Psoas muscle (tissue), 8 donors: ENCODE results near the gene CASP8AP2. TPM values are rescaled to one million over a fixed set of nuclear protein-coding genes. Genes with fewer than 3 reads are reported as not detected.
A peak's percentile ranks its signal among the peaks of the same experiment; 100 is the strongest.

Source experiments
- ATAC-seq, 4 donors: fragments of 200-7000 bp; cut with Tn5 transposase; one replicate each; pipeline ENCODE4 v1.9.1; 2020; ENCODE audit warnings: moderate library complexity in 3 of 4, mild to moderate bottlenecking in 2 of 4
- DNase-seq, 2 donors: peaks; one replicate each; pipeline ENCODE4 v3.0.0-alpha.2; 2020
- H3K27ac ChIP-seq: fragments of 200-600 bp; one replicate; pipeline ENCODE4 v1.8.0; 2022
- H3K27me3 ChIP-seq, 3 donors: fragments of 200-600 bp in 1 of 3; one replicate each; pipeline versions ENCODE4 v1.6.1 to v1.8.0; 2013 to 2022; ENCODE audit warnings: low read length in 2 of 3, mild to moderate bottlenecking in 2 of 3, moderate library complexity in 1 of 3; ENCODE audit not compliant: insufficient read depth in 3 of 3
- H3K36me3 ChIP-seq, 2 donors: fragments of 200-600 bp in 1 of 2; one replicate each; pipeline versions ENCODE4 v1.6.1 to v1.8.0; 2013 to 2022; ENCODE audit warnings: low read depth in 1 of 2, mild to moderate bottlenecking in 1 of 2, moderate library complexity in 1 of 2; ENCODE audit not compliant: insufficient read depth in 1 of 2
- H3K4me1 ChIP-seq: fragments of 200-600 bp; one replicate; pipeline ENCODE4 v1.8.0; 2022
- H3K4me3 ChIP-seq: fragments of 200-600 bp; one replicate; pipeline ENCODE4 v1.8.0; 2022; ENCODE audit warnings: mild to moderate bottlenecking
- H3K9me3 ChIP-seq: fragments of 200-600 bp; one replicate; pipeline ENCODE4 v1.8.0; 2022
- WGBS, 3 donors: extraction: QIAGEN DNeasy Blood & Tissue Kit; methylation state at CpG; one replicate each; pipeline versions ENCODE4 v1.1.6 to v1.1.7; 2013; 5-methylcytosine and 5-hydroxymethylcytosine counted together
- intact Hi-C, 2 donors: fragments of 100-400 bp; cut with DNase I; formaldehyde crosslinking; loops; one replicate each; pipeline versions ENCODE4 v1.11.0 to v1.14.2; 2022
- polyA plus RNA-seq, 3 donors: library from polyadenylated mRNA; stranded (reverse); fragments of 200-250 nt; gene quantifications; one replicate each; pipeline ENCODE4 v1.2.3, GENCODE V29; 2013
- total RNA-seq, 4 donors: library from RNA; stranded (reverse); fragmentation: NEBNext Ultra II Directional in 2 of 4; extraction: Animal tissue kit (Norgen Biotek cat#: 25700) in 2 of 4; gene quantifications; one replicate each; pipeline versions ENCODE4 v1.2.1 to v1.2.4, GENCODE V29; 2021 to 2023
- TF ChIP-seq, protein P1 (sequence below): fragments of 200-600 bp; IDR thresholded peaks from one replicate; pipeline ENCODE4 v1.8.0; 2022; ENCODE audit warnings: antibody characterized with exemption
- donor health status: healthy with polysubstance abuse.
- donor health status: DM: no; HTN: no; CAD: no; lungs with moderate emphysema.
- donor health status: Bipolar disorder and iron deficiency.
- donor health status: healthy.
- donor health status: DM: yes; HTN: yes; CAD: no.
- donor health status: DM: no; HTN: no; CAD: no.
- donor health status: DM: no; HTN: no; CAD: no.
- donor health status: DM: yes; HTN: yes; CAD: no.

The CASP8AP2 gene
- total and polyA plus RNA-seq, 7 donors: 3.0 to 14.4 (median 10.8) TPM

DNA sequence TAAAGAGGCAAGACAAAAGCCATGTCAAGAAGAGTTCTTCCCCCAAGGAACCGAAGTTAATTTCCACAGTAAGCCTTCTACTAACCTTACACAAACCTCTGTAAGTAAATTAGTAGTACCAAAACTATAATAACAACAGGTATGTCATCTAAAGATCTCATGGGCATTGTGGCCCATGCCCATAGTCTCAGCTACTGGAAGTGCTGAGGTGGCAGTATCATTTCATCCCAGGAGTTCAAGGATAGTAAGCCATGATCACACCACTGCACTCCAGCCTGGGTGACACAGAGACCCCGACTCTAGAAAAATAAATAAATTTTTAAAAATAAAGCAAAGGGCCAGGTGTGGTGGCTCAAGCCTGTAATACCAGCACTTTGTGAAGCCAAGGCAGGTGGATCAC, 39.3 kb upstream of the CASP8AP2 start:
- H3K4me1 ChIP-seq: peaks cover 16% of the 10 kb centered on the region
- H3K4me3 ChIP-seq: no peak overlapping the region
- H3K36me3 ChIP-seq: peaks cover 0 to 73% of the 10 kb centered on the region in 2 donors
- TF ChIP-seq, protein P1, sequence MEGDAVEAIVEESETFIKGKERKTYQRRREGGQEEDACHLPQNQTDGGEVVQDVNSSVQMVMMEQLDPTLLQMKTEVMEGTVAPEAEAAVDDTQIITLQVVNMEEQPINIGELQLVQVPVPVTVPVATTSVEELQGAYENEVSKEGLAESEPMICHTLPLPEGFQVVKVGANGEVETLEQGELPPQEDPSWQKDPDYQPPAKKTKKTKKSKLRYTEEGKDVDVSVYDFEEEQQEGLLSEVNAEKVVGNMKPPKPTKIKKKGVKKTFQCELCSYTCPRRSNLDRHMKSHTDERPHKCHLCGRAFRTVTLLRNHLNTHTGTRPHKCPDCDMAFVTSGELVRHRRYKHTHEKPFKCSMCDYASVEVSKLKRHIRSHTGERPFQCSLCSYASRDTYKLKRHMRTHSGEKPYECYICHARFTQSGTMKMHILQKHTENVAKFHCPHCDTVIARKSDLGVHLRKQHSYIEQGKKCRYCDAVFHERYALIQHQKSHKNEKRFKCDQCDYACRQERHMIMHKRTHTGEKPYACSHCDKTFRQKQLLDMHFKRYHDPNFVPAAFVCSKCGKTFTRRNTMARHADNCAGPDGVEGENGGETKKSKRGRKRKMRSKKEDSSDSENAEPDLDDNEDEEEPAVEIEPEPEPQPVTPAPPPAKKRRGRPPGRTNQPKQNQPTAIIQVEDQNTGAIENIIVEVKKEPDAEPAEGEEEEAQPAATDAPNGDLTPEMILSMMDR: no peak
- ATAC-seq (no peak), DNase-seq (no peak)
- H3K27me3 ChIP-seq: no peaks in the 10 kb centered on the region
- H3K27ac ChIP-seq: no peak overlapping the region
- no peaks in the 10 kb centered on the region for H3K9me3 ChIP-seq
- intact Hi-C loops: loop anchor here in 1 of 2 donors (2.0 kb wide), 1 partner anchor 76 kb away; no protein-coding TSS in a partner anchor
- 96 to 100% (median 99%) methylated on average over 2 of the region's 2 CpGs for WGBS, 3 donors

DNA sequence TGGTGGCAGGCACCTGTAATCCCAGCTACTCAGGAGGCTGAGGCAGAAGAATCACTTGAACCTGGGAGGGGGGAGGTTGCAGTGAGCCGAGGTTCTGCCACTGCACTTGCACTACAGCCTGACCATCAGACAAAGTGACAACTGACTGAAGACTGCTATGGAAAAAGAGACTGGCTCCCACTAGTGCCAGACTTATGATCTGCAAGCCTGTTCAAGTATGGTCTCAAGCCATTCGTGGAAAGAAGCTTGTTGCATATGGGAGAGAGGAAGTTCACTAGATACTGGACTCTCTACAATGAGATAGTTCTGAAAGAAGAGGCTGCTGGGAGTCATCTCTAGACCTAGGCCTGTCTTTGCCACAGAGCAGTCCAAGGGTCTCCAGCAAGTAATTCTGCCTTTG, 36.8 kb upstream of the CASP8AP2 start:
- TF ChIP-seq, protein P1: peak; percentile 40
- Histone ChIP-seq H3K27ac (peak overlapping the region; percentile 75), H3K4me3 (no peak overlapping the region), H3K36me3 (peaks cover 0 to 49% of the 10 kb centered on the region in 2 donors), H3K9me3 (no peaks in the 10 kb centered on the region), H3K4me1 (peaks cover 16% of the 10 kb centered on the region), H3K27me3 (no peaks in the 10 kb centered on the region)
- WGBS, 3 donors: 25 to 27% (median 26%) methylated on average over 2 of the region's 2 CpGs
- ATAC-seq (peak; percentile 71 to 80 (median 74)), DNase-seq (no peak)
- intact Hi-C loops: no loop called here

DNA sequence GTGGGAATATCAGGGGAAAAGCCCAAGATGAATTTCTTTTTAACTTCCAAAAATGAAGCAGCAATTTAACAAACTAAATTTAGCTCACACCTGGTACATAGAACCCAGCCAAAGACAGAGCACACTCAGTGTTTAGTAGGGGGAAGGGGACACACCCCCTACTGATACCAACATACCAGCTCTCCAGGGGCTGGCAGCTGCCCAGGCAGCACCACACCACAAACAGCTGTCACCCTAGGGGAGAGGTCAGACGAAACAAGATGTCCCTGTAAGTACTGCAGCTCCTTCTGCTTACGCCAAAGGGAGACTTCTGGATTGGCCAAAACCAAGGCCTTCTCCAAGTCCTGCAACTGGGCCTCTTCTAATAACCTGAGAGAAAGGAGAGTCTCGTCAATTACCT, 36.1 kb upstream of the CASP8AP2 start:
- TF ChIP-seq, protein P1: no peak
- Histone ChIP-seq H3K27ac (peak overlapping the region; percentile 75), H3K4me1 (peaks cover 16% of the 10 kb centered on the region), H3K27me3 (no peaks in the 10 kb centered on the region), H3K9me3 (no peaks in the 10 kb centered on the region), H3K36me3 (peaks cover 0 to 47% of the 10 kb centered on the region in 2 donors), H3K4me3 (no peak overlapping the region)
- ATAC-seq: peak; percentile 84 to 97 (median 94)
- intact Hi-C loops: no loop called here
- peak; percentile 42 to 81 for DNase-seq
- 34 to 60% (median 36%) methylated on average over 3 of the region's 3 CpGs for whole genome bisulfite sequencing, 3 donors

GRCh38 chr6:89794324-89794723, 35.4 kb upstream of the CASP8AP2 start:
- ATAC-seq: no peak
- H3K4me1 ChIP-seq: peaks cover 16% of the 10 kb centered on the region
- peaks cover 0 to 47% of the 10 kb centered on the region in 2 donors for H3K36me3 ChIP-seq
- TF ChIP-seq, protein P1: no peak
- no peak overlapping the region for H3K4me3 ChIP-seq
- 89 to 93% (median 91%) methylated on average over 6 of the region's 6 CpGs for WGBS, 3 donors
- no peaks in the 10 kb centered on the region for H3K9me3 ChIP-seq
- no peaks in the 10 kb centered on the region for H3K27me3 ChIP-seq
- DNase-seq: no peak
- intact Hi-C loops: no loop called here
- H3K27ac ChIP-seq: peak overlapping the region; percentile 75

DNA sequence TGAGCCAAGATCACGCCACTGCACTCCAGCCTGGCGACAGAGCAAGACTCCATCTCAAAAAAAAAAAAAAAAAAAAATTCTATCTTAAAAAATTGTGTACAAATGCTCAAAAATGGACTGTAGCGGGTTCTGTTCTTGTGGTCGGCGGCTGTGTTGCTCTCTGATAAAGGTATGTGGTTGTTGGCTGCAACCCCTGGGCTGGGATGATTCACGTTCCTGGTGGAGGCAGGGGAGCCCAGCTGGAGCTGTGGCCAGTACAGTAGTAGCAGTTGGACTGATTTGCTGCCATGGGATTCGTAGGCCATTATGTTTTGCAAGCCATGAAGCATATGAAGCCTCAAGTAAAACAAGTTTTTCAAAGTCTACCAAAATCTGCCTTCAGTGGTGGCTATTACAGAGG, 32.4 kb upstream of the CASP8AP2 start:
- peaks cover 16% of the 10 kb centered on the region for H3K4me1 ChIP-seq
- ATAC-seq: peak in 3 of 4 donors; percentile 60 to 81 (median 65)
- WGBS, 3 donors: 73 to 82% (median 81%) methylated on average over 6 to 7 of the region's 7 CpGs
- H3K27me3 ChIP-seq: no peaks in the 10 kb centered on the region
- H3K4me3 ChIP-seq: no peak overlapping the region
- no peaks in the 10 kb centered on the region for H3K9me3 ChIP-seq
- no peak overlapping the region for H3K27ac ChIP-seq
- TF ChIP-seq, protein P1: no peak
- peak in 1 of 2 donors; percentile 47 for DNase-seq
- H3K36me3 ChIP-seq: peaks cover 3 to 48% of the 10 kb centered on the region in 2 donors
- intact Hi-C loops: no loop called here
